Measurements from ENCODE around the gene PAK4.

DNA sequence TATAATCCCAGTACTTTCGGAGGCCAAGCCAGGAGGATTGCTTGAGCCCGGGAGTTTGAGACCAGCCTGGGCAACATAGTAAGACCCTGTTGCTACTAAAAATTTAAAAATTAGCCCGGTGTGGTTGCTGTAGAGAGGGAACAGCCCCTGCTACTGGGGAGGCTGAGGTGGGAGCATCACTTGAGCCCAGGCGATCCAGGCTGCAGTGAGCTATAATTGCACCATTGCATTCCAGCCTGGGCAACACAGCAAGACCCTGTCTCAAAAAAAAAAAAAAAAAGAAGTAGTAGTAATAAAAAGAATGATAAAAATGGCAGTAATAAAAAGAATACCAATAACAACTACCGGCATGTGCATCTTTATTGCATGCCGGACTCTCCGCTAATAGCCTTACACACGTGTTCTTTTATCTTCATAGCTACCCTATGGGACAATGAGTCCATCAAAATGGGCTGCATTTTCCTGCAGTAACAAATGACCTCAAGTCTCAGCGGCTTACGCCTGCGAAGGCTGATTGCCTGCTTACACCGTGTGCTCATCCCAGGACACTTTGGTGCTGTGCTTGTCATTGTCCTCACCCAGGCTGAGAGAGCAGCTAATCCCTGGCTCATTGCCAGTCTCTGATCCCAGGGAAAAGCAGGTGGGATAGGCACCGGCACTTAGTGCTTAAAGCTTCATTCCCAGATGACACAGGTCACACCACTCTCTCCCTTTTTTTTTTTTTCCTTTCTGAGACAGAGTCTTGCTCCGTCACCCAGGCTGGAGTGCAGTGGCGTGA, 92.8 kb downstream of the PAK4 start:
- TF ChIP-seq POLR2A (IDR thresholded peaks at IDR 0.05; ENCODE audit: low read depth, low read length), result no peak
- no peak for TF ChIP-seq KDM1A (IDR thresholded peaks at IDR 0.05; ENCODE audit: borderline replicate concordance)
- no peak for TF ChIP-seq CTCF (IDR thresholded peaks at IDR 0.05 in 2 of 3, conservative IDR thresholded peaks at IDR 0.05 in 1 of 3; ENCODE audit: control insufficient read depth in 2 of 3, extremely low read depth in 1 of 3, insufficient read depth in 1 of 3, low read depth in 3 of 3, low read length in 3 of 3)
